CD1c-positive myeloid dendritic cell (primary cell): ENCODE measurements around the gene TMEFF2.
A peak's percentile ranks its signal among the peaks of the same experiment; 100 is the strongest.

Experiments used
- DNase-seq: peaks from one replicate; pipeline ENCODE4 v3.0.0-alpha.2; 2016; ENCODE audit errors: extremely low spot score

TMEFF2 gene

GRCh38 chr2:191968120-191968519 is 226.6 kb downstream of the TMEFF2 start:
- DNase-seq, result no peak

GRCh38 chr2:191965733-191966132 is 229.0 kb downstream of the TMEFF2 start:
- DNase-seq, result no peak

- DNase-seq, result no peak
Measured at GRCh38 chr2:191961556-191961955, 233.2 kb downstream of the TMEFF2 start.

GRCh38 chr2:191959209-191959608 is 235.5 kb downstream of the TMEFF2 start:
- DNase-seq, result no peak

GRCh38 chr2:191957996-191958860 is 236.5 kb downstream of the TMEFF2 start:
- no peak for DNase-seq

- DNase-seq, result no peak
Measured at GRCh38 chr2:191954451-191954850, 240.3 kb downstream of the TMEFF2 start.

GRCh38 chr2:191952515-191953270 is 242.0 kb downstream of the TMEFF2 start:
- DNase-seq, result no peak

- no peak for DNase-seq
Measured at GRCh38 chr2:191951832-191952231, 242.9 kb downstream of the TMEFF2 start.

GRCh38 chr2:191951376-191951775 is 243.4 kb downstream of the TMEFF2 start:
- DNase-seq, result no peak

- DNase-seq, result peak; percentile 17
Measured at GRCh38 chr2:191950132-191950874, 244.4 kb downstream of the TMEFF2 start.

- no peak for DNase-seq
Measured at GRCh38 chr2:191947235-191947634, 247.5 kb downstream of the TMEFF2 start.

- DNase-seq, result peak; percentile 10
Measured at GRCh38 chr2:191946471-191947182, 248.1 kb downstream of the TMEFF2 start.

GRCh38 chr2:191945623-191946022 is 249.1 kb downstream of the TMEFF2 start:
- DNase-seq, result no peak

GRCh38 chr2:191942739-191943103 is 252.0 kb downstream of the TMEFF2 start:
- no peak for DNase-seq

- DNase-seq, result no peak
Measured at GRCh38 chr2:191942090-191942738, 252.5 kb downstream of the TMEFF2 start.

- no peak for DNase-seq
Measured at GRCh38 chr2:191941376-191941929, 253.3 kb downstream of the TMEFF2 start.

- no peak for DNase-seq
Measured at GRCh38 chr2:191938779-191939178, 256.0 kb downstream of the TMEFF2 start.

GRCh38 chr2:191936882-191937405 is 257.8 kb downstream of the TMEFF2 start:
- DNase-seq, result no peak

GRCh38 chr2:191935247-191935646 is 259.5 kb downstream of the TMEFF2 start:
- no peak for DNase-seq

- no peak for DNase-seq
Measured at GRCh38 chr2:191933307-191934105, 261.2 kb downstream of the TMEFF2 start.
